HUES64 (cell line): ENCODE measurements around the gene ACTR3C.
"Not testable (repeated sequence)": the region's sequence is repeated elsewhere in the genome, so short reads cannot be mapped to it uniquely, and the experiment has no call there.

Experiments used
- H3K27ac ChIP-seq: 2 replicates; pipeline ENCODE4 v1.7.0; 2013; ENCODE audit warnings: low read depth, low read length, inconsistent platforms
- H3K27me3 ChIP-seq: 2 replicates; pipeline ENCODE4 v1.6.1; 2013; ENCODE audit warnings: mild to moderate bottlenecking, low read length; ENCODE audit not compliant: insufficient read depth
- H3K36me3 ChIP-seq: 2 replicates; pipeline ENCODE4 v1.6.1; 2013; ENCODE audit warnings: mild to moderate bottlenecking, low read length; ENCODE audit not compliant: insufficient read depth
- H3K4me1 ChIP-seq: 2 replicates; pipeline ENCODE4 v1.6.1; 2013; ENCODE audit warnings: mild to moderate bottlenecking, low read length, moderate library complexity; ENCODE audit not compliant: insufficient read depth
- H3K4me3 ChIP-seq: 2 replicates; pipeline ENCODE4 v1.5.1; 2013; ENCODE audit warnings: mild to moderate bottlenecking, low read length, moderate library complexity
- H3K9ac ChIP-seq: 2 replicates; pipeline ENCODE4 v1.6.1; 2013; ENCODE audit warnings: mild to moderate bottlenecking, low read depth, low read length
- H3K9me3 ChIP-seq: 2 replicates; pipeline ENCODE4 v1.6.1; 2013; ENCODE audit warnings: low read depth, low read length; ENCODE audit not compliant: insufficient read depth
- WGBS: fragments of 150-250, 120-280 bp; methylation state at CpG from one replicate; pipeline ENCODE4 v1.1.7; 2013; ENCODE audit warnings: missing lambda C conversion rate; 5-methylcytosine and 5-hydroxymethylcytosine counted together

The ACTR3C gene

GRCh38 chr7:150268287-150268686 is 55.1 kb downstream of the ACTR3C start:
- not testable (repeated sequence) for H3K27me3 ChIP-seq, H3K9ac ChIP-seq, H3K9me3 ChIP-seq, H3K4me3 ChIP-seq, H3K4me1 ChIP-seq, H3K27ac ChIP-seq, H3K36me3 ChIP-seq
- 75% methylated on average over 1 of the region's 8 CpGs for WGBS

- H3K36me3 ChIP-seq, H3K27ac ChIP-seq, H3K9ac ChIP-seq, H3K9me3 ChIP-seq, H3K27me3 ChIP-seq, H3K4me1 ChIP-seq, H3K4me3 ChIP-seq: not testable (repeated sequence)
- 87% methylated on average over 20 of the region's 20 CpGs for WGBS
Measured at GRCh38 chr7:150266953-150267665, 56.2 kb downstream of the ACTR3C start.

- 90% methylated on average over 4 of the region's 5 CpGs for WGBS
- H3K9me3 ChIP-seq, H3K27me3 ChIP-seq, H3K4me3 ChIP-seq, H3K36me3 ChIP-seq, H3K4me1 ChIP-seq, H3K27ac ChIP-seq, H3K9ac ChIP-seq: not testable (repeated sequence)
Measured at GRCh38 chr7:150262656-150263055, 60.7 kb downstream of the ACTR3C start.

GRCh38 chr7:150247745-150248144 is 75.6 kb downstream of the ACTR3C start:
- H3K4me1 ChIP-seq, H3K9me3 ChIP-seq, H3K36me3 ChIP-seq, H3K9ac ChIP-seq, H3K4me3 ChIP-seq, H3K27ac ChIP-seq, H3K27me3 ChIP-seq: not testable (repeated sequence)
- 91% methylated on average over 2 of the region's 3 CpGs for WGBS

- not testable (repeated sequence) for H3K27ac ChIP-seq, H3K36me3 ChIP-seq, H3K27me3 ChIP-seq, H3K4me3 ChIP-seq, H3K9ac ChIP-seq, H3K9me3 ChIP-seq, H3K4me1 ChIP-seq
- whole genome bisulfite sequencing = 88% methylated on average over 1 of the region's 2 CpGs
Measured at GRCh38 chr7:150245208-150245607, 78.1 kb downstream of the ACTR3C start.

- H3K27me3 ChIP-seq, H3K9ac ChIP-seq, H3K4me3 ChIP-seq, H3K27ac ChIP-seq, H3K9me3 ChIP-seq, H3K36me3 ChIP-seq, H3K4me1 ChIP-seq: not testable (repeated sequence)
- 92% methylated on average over 2 of the region's 2 CpGs for WGBS
Measured at GRCh38 chr7:150242935-150243334, 80.4 kb downstream of the ACTR3C start.

- H3K4me3 ChIP-seq, H3K9me3 ChIP-seq, H3K9ac ChIP-seq, H3K27ac ChIP-seq, H3K4me1 ChIP-seq, H3K36me3 ChIP-seq: not testable (repeated sequence)
- 83% methylated on average over 3 of the region's 3 CpGs for WGBS
- peaks cover 24% of the 10 kb centered on the region for H3K27me3 ChIP-seq
Measured at GRCh38 chr7:150225444-150225843, 97.9 kb downstream of the ACTR3C start.

GRCh38 chr7:150222083-150222972 is 101.0 kb downstream of the ACTR3C start:
- H3K27me3 ChIP-seq = peaks cover 43% of the 10 kb centered on the region
- H3K9me3 ChIP-seq, H3K9ac ChIP-seq, H3K4me1 ChIP-seq, H3K36me3 ChIP-seq, H3K4me3 ChIP-seq, H3K27ac ChIP-seq: not testable (repeated sequence)
- 71% methylated on average over 5 of the region's 11 CpGs for WGBS

GRCh38 chr7:150220673-150221181 is 102.6 kb downstream of the ACTR3C start:
- not testable (repeated sequence) for H3K4me1 ChIP-seq, H3K36me3 ChIP-seq, H3K9ac ChIP-seq, H3K27ac ChIP-seq, H3K9me3 ChIP-seq
- H3K4me3 ChIP-seq = peak overlapping the region; percentile 46
- peaks cover 46% of the 10 kb centered on the region for H3K27me3 ChIP-seq
- 18% methylated on average over 31 of the region's 38 CpGs for WGBS

- H3K4me1 ChIP-seq, H3K27ac ChIP-seq, H3K36me3 ChIP-seq, H3K9ac ChIP-seq, H3K9me3 ChIP-seq: not testable (repeated sequence)
- Histone ChIP-seq H3K27me3 (peaks cover 49% of the 10 kb centered on the region), H3K4me3 (peak overlapping the region; percentile 46)
- 1% methylated on average over 24 of the region's 50 CpGs for WGBS
Measured at GRCh38 chr7:150219941-150220658, 103.2 kb downstream of the ACTR3C start.

- not testable (repeated sequence) for H3K9ac ChIP-seq, H3K27ac ChIP-seq, H3K36me3 ChIP-seq, H3K9me3 ChIP-seq, H3K4me1 ChIP-seq, H3K27me3 ChIP-seq, H3K4me3 ChIP-seq
- 100% methylated on average over 1 of the region's 1 CpG for WGBS
Measured at GRCh38 chr7:150206848-150207247, 116.5 kb downstream of the ACTR3C start.
